Esophagus muscularis mucosa (tissue), 3 donors: Measurements from ENCODE around the gene KCNAB2.

Source experiments
- CTCF ChIP-seq, 3 experiments: fragments of 200-600 bp in 2 of 3; fragments of 450-650 bp in 1 of 3; sonication (generic) in 2 of 3; IDR thresholded peaks; one replicate each; pipeline ENCODE4 v1.5.1; 2017 to 2019; ENCODE audit warnings: antibody characterized with exemption in 3 of 3, mild to moderate bottlenecking in 2 of 3, moderate library complexity in 1 of 3
- POLR2A ChIP-seq: fragments of 450-650 bp; IDR thresholded peaks from one replicate; pipeline ENCODE4 v1.6.1; 2017; ENCODE audit warnings: antibody characterized with exemption, moderate library complexity, mild to moderate bottlenecking, low read depth
- POLR2AphosphoS5 ChIP-seq, 2 donors: sonication (generic); formaldehyde crosslinking; IDR thresholded peaks; one replicate each; pipeline ENCODE4 v1.6.1; 2017; ENCODE audit warnings: antibody characterized with exemption in 2 of 2

- TF ChIP-seq CTCF (IDR thresholded peaks at IDR 0.05) (no peak), POLR2AphosphoS5 (IDR thresholded peaks at IDR 0.05) (no peak), POLR2A (no peak)
Observed at GRCh38 chr1:6075748-6076147, 30.1 kb downstream of the KCNAB2 start.
